Upper lobe of left lung (tissue), 6 donors: Measurements from ENCODE around the gene ERCC5. TPM values are rescaled to one million over a fixed set of nuclear protein-coding genes. Genes with fewer than 3 reads are reported as not detected.
A peak's percentile ranks its signal among the peaks of the same experiment; 100 is the strongest.

Experiments used
- ATAC-seq, 2 donors: fragments of 200-7000 bp; cut with Tn5 transposase; one replicate each; pipeline ENCODE4 v1.9.1; 2022; ENCODE audit warnings: mild to moderate bottlenecking in 2 of 2, moderate library complexity in 2 of 2; ENCODE audit not compliant: low FRiP score in 2 of 2
- DNase-seq, 2 donors: peaks; one replicate each; pipeline ENCODE4 v3.0.0-alpha.2; 2019 to 2020
- H3K27ac ChIP-seq, 4 donors: fragments of 200-600 bp; sonication (generic); one replicate each; pipeline ENCODE4 v1.5.1; 2016 to 2019
- H3K27me3 ChIP-seq, 4 donors: fragments of 200-600 bp; sonication (generic); one replicate each; pipeline ENCODE4 v1.5.1; 2017 to 2019
- H3K36me3 ChIP-seq, 4 donors: fragments of 200-600 bp; sonication (generic); one replicate each; pipeline ENCODE4 v1.5.1; 2016 to 2019
- H3K4me1 ChIP-seq, 4 donors: fragments of 200-600 bp; sonication (generic); one replicate each; pipeline ENCODE4 v1.5.1; 2018 to 2019
- H3K4me3 ChIP-seq, 4 donors: fragments of 200-600 bp; sonication (generic); one replicate each; pipeline ENCODE4 v1.5.1; 2017 to 2019; ENCODE audit warnings: mild to moderate bottlenecking in 2 of 4, moderate library complexity in 1 of 4
- H3K9me3 ChIP-seq, 4 donors: fragments of 200-600 bp; sonication (generic); one replicate each; pipeline ENCODE4 v1.5.1; 2018 to 2019
- EP300 ChIP-seq, 4 donors: sonication (generic); formaldehyde crosslinking; IDR thresholded peaks; one replicate each; pipeline ENCODE4 v1.5.1; 2017; ENCODE audit warnings: antibody characterized with exemption in 4 of 4, control low read depth in 2 of 4
- POLR2A ChIP-seq, 4 donors: fragments of 450-650 bp; IDR thresholded peaks; one replicate each; pipeline ENCODE4 v1.5.1; 2016 to 2017; ENCODE audit warnings: antibody characterized with exemption in 4 of 4, mild to moderate bottlenecking in 2 of 4
- POLR2AphosphoS5 ChIP-seq, 2 donors: sonication (generic); formaldehyde crosslinking; IDR thresholded peaks; one replicate each; pipeline ENCODE4 v1.5.1; 2017; ENCODE audit warnings: antibody characterized with exemption in 2 of 2
- WGBS, 2 donors: methylation state at CpG; one replicate each; pipeline ENCODE4 v1.1.5; 2017 to 2018; 5-methylcytosine and 5-hydroxymethylcytosine counted together
- total RNA-seq, 6 donors: library from RNA; depleted of rRNA in 4 of 6; stranded (reverse); fragments of >200 nt in 4 of 6; gene quantifications; one replicate each; pipeline versions ENCODE4 v1.1.0 to v1.2.1, GENCODE V29; 2016 to 2021
- TF ChIP-seq, protein P1 (sequence below), 6 experiments: fragments of 450-650 bp in 4 of 6; fragments of 200-600 bp in 2 of 6; sonication (generic) in 2 of 6; IDR thresholded peaks; one replicate each; pipeline ENCODE4 v1.5.1; 2016 to 2019; ENCODE audit warnings: antibody characterized with exemption in 6 of 6
- donor health status: DM: no; HTN: no; CAD: no; lungs with moderate emphysema.
- donor health status: DM: no; HTN: yes; CAD: no; lungs with severe emphysema.

Gene ERCC5
- total RNA-seq, 6 donors from 2014 or later: 39.1 to 138 (median 47.4) TPM

GRCh38 chr13:102854675-102855074 is 8.8 kb downstream of the ERCC5 start:
- H3K36me3 ChIP-seq: peaks cover 23 to 72% (median 49%) of the 10 kb centered on the region in 4 donors
- no peak for TF ChIP-seq POLR2A (IDR thresholded peaks at IDR 0.05)
- TF ChIP-seq, protein P1, sequence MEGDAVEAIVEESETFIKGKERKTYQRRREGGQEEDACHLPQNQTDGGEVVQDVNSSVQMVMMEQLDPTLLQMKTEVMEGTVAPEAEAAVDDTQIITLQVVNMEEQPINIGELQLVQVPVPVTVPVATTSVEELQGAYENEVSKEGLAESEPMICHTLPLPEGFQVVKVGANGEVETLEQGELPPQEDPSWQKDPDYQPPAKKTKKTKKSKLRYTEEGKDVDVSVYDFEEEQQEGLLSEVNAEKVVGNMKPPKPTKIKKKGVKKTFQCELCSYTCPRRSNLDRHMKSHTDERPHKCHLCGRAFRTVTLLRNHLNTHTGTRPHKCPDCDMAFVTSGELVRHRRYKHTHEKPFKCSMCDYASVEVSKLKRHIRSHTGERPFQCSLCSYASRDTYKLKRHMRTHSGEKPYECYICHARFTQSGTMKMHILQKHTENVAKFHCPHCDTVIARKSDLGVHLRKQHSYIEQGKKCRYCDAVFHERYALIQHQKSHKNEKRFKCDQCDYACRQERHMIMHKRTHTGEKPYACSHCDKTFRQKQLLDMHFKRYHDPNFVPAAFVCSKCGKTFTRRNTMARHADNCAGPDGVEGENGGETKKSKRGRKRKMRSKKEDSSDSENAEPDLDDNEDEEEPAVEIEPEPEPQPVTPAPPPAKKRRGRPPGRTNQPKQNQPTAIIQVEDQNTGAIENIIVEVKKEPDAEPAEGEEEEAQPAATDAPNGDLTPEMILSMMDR (IDR thresholded peaks at IDR 0.05): no peak
- TF ChIP-seq EP300 (IDR thresholded peaks at IDR 0.05): no peak
- TF ChIP-seq POLR2AphosphoS5 (IDR thresholded peaks at IDR 0.05): no peak
- DNase-seq: no peak
- H3K27me3 ChIP-seq: no peaks in the 10 kb centered on the region
- H3K27ac ChIP-seq: no peak overlapping the region
- WGBS, 2 donors: 54 to 82% methylated on average over 7 of the region's 7 CpGs
- ATAC-seq: no peak
- no peak overlapping the region for H3K4me3 ChIP-seq
- no peaks in the 10 kb centered on the region for H3K9me3 ChIP-seq
- H3K4me1 ChIP-seq: peaks cover 0 to 4% (median 0%) of the 10 kb centered on the region in 4 donors

GRCh38 chr13:102856557-102856956 is 10.7 kb downstream of the ERCC5 start:
- Histone ChIP-seq H3K36me3 (peaks cover 26 to 91% (median 64%) of the 10 kb centered on the region in 4 donors), H3K9me3 (no peaks in the 10 kb centered on the region), H3K4me3 (no peak overlapping the region), H3K27ac (no peak overlapping the region), H3K27me3 (no peaks in the 10 kb centered on the region), H3K4me1 (peaks cover 0 to 4% (median 0%) of the 10 kb centered on the region in 4 donors)
- peak in 1 of 2 donors; percentile 65 for DNase-seq
- ATAC-seq: no peak
- 27 to 56% methylated on average over 5 to 6 of the region's 6 CpGs for WGBS, 2 donors
- TF ChIP-seq POLR2A (IDR thresholded peaks at IDR 0.05) (no peak), EP300 (IDR thresholded peaks at IDR 0.05) (no peak), POLR2AphosphoS5 (IDR thresholded peaks at IDR 0.05) (no peak)
- TF ChIP-seq, protein P1 (IDR thresholded peaks at IDR 0.05): no peak

- H3K36me3 ChIP-seq: peaks cover 57 to 98% (median 83%) of the 10 kb centered on the region in 4 donors
- ATAC-seq: no peak
- WGBS, 2 donors: 91 to 95% methylated on average over 13 of the region's 13 CpGs
- no peak overlapping the region for H3K4me3 ChIP-seq
- no peaks in the 10 kb centered on the region for H3K27me3 ChIP-seq
- no peaks in the 10 kb centered on the region for H3K9me3 ChIP-seq
- DNase-seq: no peak
- H3K27ac ChIP-seq: no peak overlapping the region
- no peak for TF ChIP-seq POLR2AphosphoS5 (IDR thresholded peaks at IDR 0.05)
- TF ChIP-seq, protein P1 (IDR thresholded peaks at IDR 0.05): no peak
- TF ChIP-seq POLR2A (IDR thresholded peaks at IDR 0.05): no peak
- TF ChIP-seq EP300 (IDR thresholded peaks at IDR 0.05): no peak
- peaks cover 3 to 8% (median 3%) of the 10 kb centered on the region in 4 donors for H3K4me1 ChIP-seq
Measured at GRCh38 chr13:102862624-102863210, 16.9 kb downstream of the ERCC5 start.

- H3K9me3 ChIP-seq: no peaks in the 10 kb centered on the region
- no peaks in the 10 kb centered on the region for H3K27me3 ChIP-seq
- no peak overlapping the region for H3K27ac ChIP-seq
- H3K36me3 ChIP-seq: peaks cover 59 to 98% (median 82%) of the 10 kb centered on the region in 4 donors
- DNase-seq (no peak), ATAC-seq (no peak)
- peaks cover 3 to 8% (median 3%) of the 10 kb centered on the region in 4 donors for H3K4me1 ChIP-seq
- H3K4me3 ChIP-seq: no peak overlapping the region
- TF ChIP-seq, protein P1 (IDR thresholded peaks at IDR 0.05): no peak
- TF ChIP-seq POLR2AphosphoS5 (IDR thresholded peaks at IDR 0.05) (no peak), POLR2A (IDR thresholded peaks at IDR 0.05) (no peak), EP300 (IDR thresholded peaks at IDR 0.05) (no peak)
- 64 to 79% methylated on average over 4 of the region's 4 CpGs for WGBS, 2 donors
Measured at GRCh38 chr13:102863590-102863989, 17.8 kb downstream of the ERCC5 start.
